Uterine smooth muscle cell (primary cell): ENCODE data around the gene TRIM62. TPM values are rescaled to one million over a fixed set of nuclear protein-coding genes. Genes with fewer than 3 reads are reported as not detected.

ENCODE experiments used
- total RNA-seq: library from RNA; depleted of rRNA; stranded (reverse); fragments of >200 nt; gene quantifications from 2 replicates; pipeline ENCODE4 v1.2.3, GENCODE V29; 2014

The TRIM62 gene
- 1.4 and 1.7 TPM in 2 replicates for total RNA-seq

GRCh38 chr1:33181921-33182341, at the start of gene TRIM62:
TRIM62 (minus strand) TSS chr1:33182043; CDS start chr1:33181432, 611 bp downstream.

Other genes starting within 250 kb of the TRIM62 start
- 19.5 and 24.0 TPM in 2 replicates for gene RNF19B, start 217.2 kb downstream of the TRIM62 start, total RNA-seq
- gene AK2, start 145.2 kb downstream of the TRIM62 start, total RNA-seq = 209 and 227 TPM in 2 replicates
- gene AZIN2, start 100.9 kb downstream of the TRIM62 start, total RNA-seq = 4.7 and 8.0 TPM in 2 replicates
- gene ZNF362, start 74.4 kb upstream of the TRIM62 start, total RNA-seq = 1.7 and 2.0 TPM in 2 replicates
- gene A3GALT2, start 139.1 kb upstream of the TRIM62 start, total RNA-seq = not detected in 2 replicates
- gene PHC2, start 249.1 kb upstream of the TRIM62 start, total RNA-seq = 84.2 and 84.6 TPM in 2 replicates